ENCODE data around the gene MRPS12.

DNA sequence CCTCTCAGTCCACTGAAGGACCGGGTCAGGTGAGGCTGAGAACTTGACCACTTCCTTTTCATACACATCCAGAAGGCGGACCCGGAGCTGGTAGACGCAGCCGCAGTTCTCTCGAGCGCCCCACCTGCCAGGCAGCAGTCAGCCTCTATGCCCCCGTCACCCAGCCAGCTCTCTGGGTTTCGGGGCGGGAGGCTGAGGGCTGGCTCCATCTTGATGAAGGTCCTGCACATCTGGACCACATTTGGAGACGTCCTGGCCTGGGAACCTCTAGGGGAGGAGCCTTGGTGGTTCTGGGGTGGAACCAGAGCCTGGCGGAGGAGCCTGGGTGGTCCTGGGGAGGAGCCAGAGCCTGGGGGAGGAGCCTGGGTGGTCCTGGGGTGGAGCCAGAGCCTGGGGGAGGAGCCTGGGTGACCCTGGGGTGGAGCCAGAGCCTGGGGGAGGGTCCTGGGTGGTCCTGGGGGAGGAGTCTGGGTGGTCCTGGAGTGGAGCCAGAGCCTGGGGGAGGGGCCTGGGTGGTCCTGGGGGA, 14.3 kb downstream of the MRPS12 start:
- TF ChIP-seq, protein P1, sequence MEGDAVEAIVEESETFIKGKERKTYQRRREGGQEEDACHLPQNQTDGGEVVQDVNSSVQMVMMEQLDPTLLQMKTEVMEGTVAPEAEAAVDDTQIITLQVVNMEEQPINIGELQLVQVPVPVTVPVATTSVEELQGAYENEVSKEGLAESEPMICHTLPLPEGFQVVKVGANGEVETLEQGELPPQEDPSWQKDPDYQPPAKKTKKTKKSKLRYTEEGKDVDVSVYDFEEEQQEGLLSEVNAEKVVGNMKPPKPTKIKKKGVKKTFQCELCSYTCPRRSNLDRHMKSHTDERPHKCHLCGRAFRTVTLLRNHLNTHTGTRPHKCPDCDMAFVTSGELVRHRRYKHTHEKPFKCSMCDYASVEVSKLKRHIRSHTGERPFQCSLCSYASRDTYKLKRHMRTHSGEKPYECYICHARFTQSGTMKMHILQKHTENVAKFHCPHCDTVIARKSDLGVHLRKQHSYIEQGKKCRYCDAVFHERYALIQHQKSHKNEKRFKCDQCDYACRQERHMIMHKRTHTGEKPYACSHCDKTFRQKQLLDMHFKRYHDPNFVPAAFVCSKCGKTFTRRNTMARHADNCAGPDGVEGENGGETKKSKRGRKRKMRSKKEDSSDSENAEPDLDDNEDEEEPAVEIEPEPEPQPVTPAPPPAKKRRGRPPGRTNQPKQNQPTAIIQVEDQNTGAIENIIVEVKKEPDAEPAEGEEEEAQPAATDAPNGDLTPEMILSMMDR (conservative IDR thresholded peaks at IDR 0.05): no peak
- no peak for TF ChIP-seq ZFX (IDR thresholded peaks at IDR 0.05)
